Endometrial microvascular endothelial cells (primary cell): ENCODE results near the gene SMIM34. TPM values are rescaled to one million over a fixed set of nuclear protein-coding genes. Genes with fewer than 3 reads are reported as not detected.
"Not testable (repeated sequence)": the region's sequence is repeated elsewhere in the genome, so short reads cannot be mapped to it uniquely, and the experiment has no call there.

Source experiments
- in situ Hi-C: cut with HindIII; loops from 2 replicates; pipeline ENCODE4 v1.10.0; 2017; ENCODE audit warnings: low sequenced_read_pairs, low pct_unique_long_range_greater_than_20kb; ENCODE audit errors: inconsistent ontology term
- total RNA-seq: library from RNA; depleted of rRNA; stranded (reverse); fragments of >200 nt; gene quantifications from one replicate; pipeline ENCODE4 v1.2.3, GENCODE V29; 2015; ENCODE audit errors: inconsistent ontology term

Gene SMIM34
- total RNA-seq, 1 donor from 2014 or later = not detected

DNA sequence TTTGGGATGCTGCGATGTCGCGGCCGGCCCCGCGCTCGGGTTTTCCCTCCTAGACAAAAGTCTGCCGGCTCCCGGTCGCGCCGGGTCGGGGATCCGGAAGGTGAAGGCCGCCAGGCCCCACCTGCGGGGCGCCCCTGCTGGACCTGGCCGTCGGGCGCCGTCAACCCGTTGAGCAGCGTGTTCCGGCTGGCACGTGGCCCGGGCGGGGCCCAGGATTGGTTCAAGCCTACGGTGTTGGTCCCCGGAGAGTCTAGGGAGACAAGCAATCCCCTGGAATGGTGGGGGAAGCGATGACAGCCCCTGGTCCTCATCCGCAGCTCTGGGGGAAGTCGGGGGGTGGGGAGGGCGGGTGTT is 48.2 kb downstream of the SMIM34 start:
- in situ Hi-C loops = not testable (repeated sequence)

DNA sequence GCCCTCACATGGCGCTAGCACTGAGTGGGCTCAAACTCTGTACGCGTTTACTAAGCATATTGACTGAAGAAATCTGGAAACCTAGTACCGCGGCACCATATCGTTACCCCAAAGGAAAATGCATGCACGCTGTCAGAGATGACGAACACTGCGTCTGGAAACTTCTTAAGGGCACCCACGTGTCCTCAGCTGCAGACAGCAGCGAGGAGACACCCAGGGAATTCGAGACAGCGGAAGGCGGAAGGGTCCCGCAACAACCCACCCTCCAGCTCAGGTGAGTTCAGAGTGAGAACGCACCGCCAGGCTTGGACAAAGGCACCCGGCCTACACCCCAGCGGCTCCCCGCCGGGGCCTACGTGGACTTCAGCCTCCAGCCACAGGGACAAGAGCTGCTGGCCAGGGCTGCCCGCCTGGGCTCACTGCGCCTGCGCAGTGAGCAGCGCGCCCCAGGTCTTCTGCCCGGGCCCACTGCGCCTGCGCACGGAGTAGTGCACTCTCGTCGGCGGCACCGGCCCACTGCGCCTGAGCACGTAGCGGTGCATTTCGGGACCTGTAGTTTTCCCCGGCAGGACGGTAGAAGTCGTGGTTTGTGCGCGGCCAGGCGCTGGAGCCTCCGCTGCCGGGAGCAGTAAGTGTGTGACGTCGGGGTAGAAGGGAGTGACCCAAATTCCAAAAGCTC is 48.7 kb downstream of the SMIM34 start, which contains the start of gene SMIM11:
TSS of gene SMIM11 (plus strand) at position 568 of the 679 bp plus-strand sequence. CDS start 3,998 bp downstream, outside the sequence.
- in situ Hi-C loops = not testable (repeated sequence)

DNA sequence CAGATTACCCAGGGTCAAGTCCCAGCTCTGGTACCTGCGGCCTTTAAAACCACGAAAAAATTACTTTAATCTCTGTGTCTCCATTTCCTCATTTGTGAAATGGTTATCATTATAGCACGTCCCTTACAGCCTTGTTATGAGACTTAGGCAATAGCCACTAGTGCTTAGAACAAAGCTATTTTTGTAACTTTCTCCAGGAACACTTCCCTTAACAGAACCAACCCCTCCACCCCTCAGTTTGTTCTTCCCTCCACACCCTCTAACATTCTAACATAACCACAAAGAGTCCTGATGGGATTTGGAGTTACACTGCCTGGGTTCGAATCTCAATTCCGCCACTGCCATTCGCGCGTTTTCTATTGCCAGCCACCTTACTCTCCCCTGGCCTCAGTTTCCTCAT is 49.3 kb downstream of the SMIM34 start:
- in situ Hi-C loops = not testable (repeated sequence)

DNA sequence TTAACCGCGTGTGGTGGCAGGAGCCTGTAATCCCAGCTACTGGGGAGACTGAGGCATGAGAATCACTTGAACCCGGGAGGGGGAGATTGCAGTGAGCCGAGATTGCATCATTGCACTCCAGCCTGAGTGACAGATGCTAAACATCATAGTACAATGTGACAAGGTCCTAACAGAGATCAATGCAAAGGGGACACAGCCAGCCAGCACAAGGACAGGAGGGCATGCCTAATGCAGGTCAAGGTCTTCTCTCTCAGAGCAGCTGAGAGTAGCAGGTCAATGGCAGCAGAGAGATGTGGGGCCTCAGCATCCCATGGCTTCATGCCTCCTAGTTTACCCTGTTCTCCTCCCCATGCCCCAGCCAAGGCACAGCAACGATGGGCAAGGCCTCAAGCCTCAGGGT is 51.4 kb downstream of the SMIM34 start:
- in situ Hi-C loops = no loop called here

DNA sequence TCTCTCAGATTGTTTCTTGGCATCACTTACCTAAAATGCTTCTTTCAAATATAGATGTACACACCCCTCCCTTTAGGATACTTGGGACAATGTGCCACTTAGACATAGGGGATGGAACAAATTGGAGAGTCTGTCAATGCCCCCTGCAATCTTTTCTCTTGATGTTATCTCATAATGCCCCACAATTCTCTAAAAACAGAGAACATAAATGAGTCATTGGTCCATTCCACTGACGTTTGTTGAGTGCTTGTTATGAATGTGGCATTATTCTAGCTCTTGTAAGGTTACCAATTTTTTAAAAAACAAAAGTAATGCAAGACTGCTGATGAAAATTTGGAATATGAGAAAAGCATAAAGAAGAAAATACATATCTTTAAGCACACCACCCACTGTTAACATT is 54.0 kb downstream of the SMIM34 start:
- in situ Hi-C loops = no loop called here

Other genes with a start within 250 kb of the SMIM34 start
- not detected for gene KCNE2, start 59.9 kb downstream of the SMIM34 start, total RNA-seq
- gene SMIM11, start 48.4 kb downstream of the SMIM34 start, total RNA-seq = 0.28 TPM
- gene KCNE1, start 88.3 kb upstream of the SMIM34 start, total RNA-seq = not detected
- gene RCAN1, start 191.2 kb upstream of the SMIM34 start, total RNA-seq = 27.2 TPM
- gene CLIC6, start 245.0 kb upstream of the SMIM34 start, total RNA-seq = not detected